GM18502 (cell line): ENCODE results near the gene EXOC1L.

Source experiments
- ATAC-seq: cut with Tn5 transposase; IDR thresholded peaks from one replicate; pipeline ENCODE4 v1.9.1; 2021; ENCODE audit warnings: mild to moderate bottlenecking; ENCODE audit not compliant: unreplicated experiment, poor library complexity

The EXOC1L gene

DNA sequence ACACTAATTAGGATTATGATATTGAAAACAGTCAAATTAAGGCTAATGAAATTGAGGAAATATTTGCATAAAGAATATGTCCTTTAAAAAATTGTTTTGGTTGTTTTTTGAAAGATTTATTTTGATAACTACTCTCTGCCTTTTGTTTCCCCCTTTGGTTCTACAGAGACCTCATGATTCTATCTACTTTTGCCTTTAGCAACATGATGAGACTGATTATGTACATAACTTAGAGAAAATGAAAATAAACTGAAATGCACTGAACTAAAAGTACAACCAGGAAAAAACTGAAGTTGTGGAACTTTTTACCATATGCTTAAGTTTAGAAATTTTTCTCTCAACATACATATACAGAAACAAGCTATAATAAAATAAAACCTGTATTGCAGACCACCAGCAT lies 55.2 kb downstream of the EXOC1L start:
- ATAC-seq: no peak

DNA sequence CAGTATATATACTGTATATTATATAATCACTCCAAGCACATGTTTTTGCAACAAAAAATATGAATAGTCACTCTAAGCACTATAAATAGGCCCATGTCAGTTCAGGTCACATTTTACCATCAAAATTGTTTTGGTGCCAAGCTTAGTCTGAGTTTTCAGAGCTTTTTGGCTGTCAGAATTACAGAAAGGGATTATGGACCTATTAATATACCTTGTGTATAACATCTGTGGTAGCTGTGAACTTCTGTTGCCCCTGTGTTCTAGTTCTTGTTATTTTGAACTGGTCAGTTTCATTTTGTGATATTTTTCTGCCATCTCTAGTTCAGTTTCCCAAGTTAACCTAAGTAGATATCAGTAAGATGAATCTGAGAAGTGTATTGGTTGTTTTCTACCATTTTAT lies 56.8 kb downstream of the EXOC1L start:
- no peak for ATAC-seq

DNA sequence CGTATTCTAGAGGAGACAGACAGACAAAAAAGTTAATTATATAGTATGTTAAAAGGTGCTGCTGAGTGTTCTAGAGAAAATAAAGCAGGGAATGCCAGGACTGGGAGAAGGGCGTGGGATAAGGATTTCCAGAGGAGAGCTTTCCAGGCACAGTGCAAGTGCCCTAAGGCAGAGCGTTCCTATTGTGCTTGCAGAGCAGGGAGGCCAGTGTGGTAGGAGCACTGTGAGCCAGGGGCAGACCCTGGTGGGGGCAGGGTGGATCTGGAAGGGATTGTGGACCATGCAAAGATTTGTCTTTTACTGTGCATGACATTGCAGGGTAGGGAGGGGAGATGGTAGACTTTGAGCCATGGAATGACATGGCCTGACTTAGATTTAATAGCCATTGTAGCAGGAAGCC lies 59.6 kb downstream of the EXOC1L start:
- ATAC-seq: no peak

DNA sequence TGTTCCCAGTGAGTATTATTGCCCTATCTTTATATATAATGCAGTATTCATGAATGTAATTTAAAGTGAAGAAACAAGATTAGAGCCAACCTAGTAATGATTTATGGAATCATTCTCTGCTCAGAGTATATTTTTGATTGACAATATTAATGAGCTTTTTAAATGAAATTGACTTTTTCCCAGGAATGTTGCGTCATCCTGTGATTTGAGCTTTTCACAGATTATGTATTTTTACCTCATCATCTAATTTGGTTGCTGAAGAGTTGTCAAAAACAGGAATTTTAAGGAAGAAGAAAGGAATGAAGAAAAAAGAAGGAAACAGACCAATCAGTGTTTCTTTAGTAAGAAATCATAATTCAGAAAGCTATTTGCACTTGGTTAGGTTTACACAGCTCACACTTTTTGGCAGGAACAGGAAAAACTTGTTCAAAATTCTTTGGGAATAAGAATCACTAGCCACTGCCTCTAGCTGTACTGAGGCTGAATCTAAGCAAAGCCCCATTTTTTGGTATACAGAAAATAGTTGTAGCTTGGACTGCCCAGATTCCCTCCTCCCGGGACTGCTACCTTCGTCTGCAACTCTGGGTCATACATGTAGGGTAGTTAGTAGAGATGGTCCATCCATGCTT lies 61.2 kb downstream of the EXOC1L start:
- no peak for ATAC-seq

DNA sequence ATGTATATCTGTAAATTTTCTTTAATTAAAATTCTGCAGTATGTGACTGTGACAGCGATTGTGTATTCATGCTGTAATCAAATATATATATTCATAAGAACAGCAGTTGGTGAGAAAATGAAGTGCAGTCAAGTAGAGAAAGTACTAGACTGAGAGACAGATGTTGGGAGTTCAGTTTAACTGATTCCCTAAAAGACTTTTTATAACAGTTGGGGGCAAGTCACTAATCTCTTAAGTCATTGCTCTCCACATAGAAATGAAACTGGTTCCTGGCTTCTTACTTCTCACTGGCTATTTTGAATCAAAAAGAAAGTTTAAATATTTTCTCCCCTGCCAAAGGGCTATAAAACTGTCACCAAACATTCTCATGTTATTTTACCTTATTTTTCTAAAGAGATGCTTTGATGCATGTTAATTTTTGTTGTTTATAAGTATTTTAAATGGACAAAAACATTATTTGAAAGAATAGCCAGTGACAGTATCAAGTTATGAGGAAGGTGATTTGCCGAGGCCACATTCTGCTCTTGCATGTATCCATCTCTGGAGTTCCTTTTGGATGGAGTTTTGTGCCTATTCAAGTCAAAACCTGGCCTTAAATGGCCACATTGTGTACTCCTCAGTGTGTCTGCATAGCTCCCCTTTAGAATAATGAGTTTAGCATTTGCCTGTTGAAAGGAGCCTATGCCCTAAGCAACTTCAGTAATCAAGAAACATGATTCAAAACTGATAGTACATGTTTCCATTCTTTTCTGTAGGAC lies 64.7 kb downstream of the EXOC1L start:
- no peak for ATAC-seq

DNA sequence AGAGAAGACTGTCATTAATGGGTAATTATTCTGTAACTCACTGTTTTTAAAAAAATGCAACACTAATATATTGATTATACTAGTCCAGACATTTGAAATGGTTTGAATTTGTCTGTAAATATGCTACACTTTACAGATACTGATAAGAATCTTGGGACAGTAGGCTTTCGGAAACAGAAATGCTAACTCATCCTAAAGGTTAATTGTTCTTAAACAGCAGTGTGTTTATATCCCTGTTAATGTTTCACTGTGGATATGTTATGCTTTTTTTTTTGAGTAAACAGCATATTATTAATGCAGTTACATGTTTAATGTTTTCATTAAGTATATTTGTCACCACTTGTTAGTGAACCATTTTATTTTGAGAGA lies 65.2 kb downstream of the EXOC1L start:
- ATAC-seq: no peak
